ENCODE data around the gene ECM1.

Gene ECM1

GRCh38 chr1:150512846-150513245 is 4.9 kb downstream of the ECM1 start:
- no peak for DNase-seq (ENCODE audit: low spot score)

DNA sequence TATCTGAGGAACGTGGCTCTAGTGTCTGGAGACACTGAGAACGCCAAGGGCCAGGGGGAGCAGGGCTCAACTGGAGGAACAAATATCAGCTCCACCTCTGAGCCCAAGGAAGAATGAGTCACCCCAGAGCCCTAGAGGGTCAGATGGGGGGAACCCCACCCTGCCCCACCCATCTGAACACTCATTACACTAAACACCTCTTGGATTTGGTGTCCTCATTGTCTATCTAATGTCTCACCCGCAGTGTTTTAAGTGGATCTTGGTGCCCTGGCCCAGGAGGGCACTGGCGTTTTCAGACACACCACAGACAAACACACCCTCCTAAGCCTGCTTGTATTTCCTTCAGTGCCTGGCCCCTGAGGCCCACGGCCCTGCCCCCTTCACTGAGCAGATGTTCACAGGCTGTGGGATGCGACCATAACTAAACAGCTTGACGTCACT is 5.5 kb downstream of the ECM1 start:
- no peak for DNase-seq (ENCODE audit: low spot score)

- DNase-seq (ENCODE audit: low spot score), result no peak
These were observed 6.4 kb downstream of the ECM1 start for GRCh38 chr1:150514260-150514659.

GRCh38 chr1:150514913-150515327 is 7.0 kb downstream of the ECM1 start:
- DNase-seq (ENCODE audit: low spot score), result no peak

DNA sequence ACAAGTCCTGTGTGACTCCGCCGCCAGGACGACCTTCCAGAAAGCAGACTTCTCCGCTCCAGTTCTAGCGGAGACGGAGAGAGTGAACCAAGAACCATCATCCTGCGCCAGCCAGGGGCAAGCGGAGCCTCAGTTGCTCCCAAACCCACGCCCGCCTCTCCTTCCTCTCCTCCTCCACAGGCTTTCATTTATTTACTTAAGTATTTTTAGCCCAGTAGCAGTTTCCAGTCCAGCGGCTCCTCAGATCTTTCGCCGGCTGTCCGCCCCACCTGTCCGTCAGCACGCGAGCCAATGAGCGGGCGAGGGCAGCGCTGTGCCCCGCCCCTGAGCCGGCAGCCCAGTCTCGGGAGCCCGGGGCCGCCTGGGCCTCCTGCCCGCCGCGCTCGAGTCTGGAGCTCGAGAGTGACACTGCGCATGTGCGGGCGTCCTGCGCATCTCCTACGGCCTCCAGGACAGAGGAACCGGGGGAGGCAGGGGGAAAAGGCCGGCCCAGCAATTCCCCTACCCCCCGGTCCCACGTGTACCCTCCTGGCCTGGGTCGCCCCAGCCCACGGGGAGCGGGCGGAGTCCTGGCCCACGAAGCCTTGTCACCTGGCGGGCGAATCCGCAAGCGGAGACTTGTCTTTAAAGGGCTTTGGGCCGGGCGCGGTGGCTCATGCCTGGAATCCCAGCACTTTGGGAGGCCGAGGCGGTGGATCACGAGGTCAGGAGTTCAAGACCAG is 7.6 kb downstream of the ECM1 start, which contains the start of gene FALEC:
TSS of gene FALEC (plus strand) at position 425 of the 722 bp plus-strand sequence.
- peak; percentile 96 for DNase-seq (ENCODE audit: low spot score)

- DNase-seq (ENCODE audit: low spot score), result peak; percentile 14
These were observed 8.2 kb downstream of the ECM1 start for GRCh38 chr1:150516050-150516591.

- DNase-seq (ENCODE audit: low spot score), result peak; percentile 37
These were observed 8.7 kb downstream of the ECM1 start for GRCh38 chr1:150516616-150517015.

- DNase-seq (ENCODE audit: low spot score), result no peak
These were observed 13.5 kb downstream of the ECM1 start for GRCh38 chr1:150521196-150521968.

GRCh38 chr1:150525348-150525747 is 17.4 kb downstream of the ECM1 start:
- no peak for DNase-seq (ENCODE audit: low spot score)

DNA sequence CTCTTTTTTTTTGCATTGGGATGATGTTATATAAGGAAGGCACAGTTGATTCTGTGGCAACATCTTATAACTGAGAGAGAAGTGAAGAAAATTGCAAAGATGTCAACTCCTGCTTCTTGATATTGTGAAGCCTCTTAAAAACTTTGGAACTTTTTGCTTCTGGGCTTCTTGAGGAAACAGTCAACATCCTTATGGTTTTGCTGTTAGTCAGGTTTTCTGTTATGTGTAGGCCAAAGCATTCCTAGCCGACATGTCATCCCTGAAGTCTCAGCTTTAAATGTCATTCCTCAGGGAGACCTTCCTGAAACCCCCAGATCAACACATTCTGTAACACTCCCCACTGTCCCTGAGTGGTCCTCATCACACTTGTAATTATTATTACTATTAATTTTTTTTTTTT is 20.3 kb downstream of the ECM1 start:
- DNase-seq (ENCODE audit: low spot score), result no peak

- no peak for DNase-seq (ENCODE audit: low spot score)
These were observed 21.1 kb downstream of the ECM1 start for GRCh38 chr1:150529017-150529416.

DNA sequence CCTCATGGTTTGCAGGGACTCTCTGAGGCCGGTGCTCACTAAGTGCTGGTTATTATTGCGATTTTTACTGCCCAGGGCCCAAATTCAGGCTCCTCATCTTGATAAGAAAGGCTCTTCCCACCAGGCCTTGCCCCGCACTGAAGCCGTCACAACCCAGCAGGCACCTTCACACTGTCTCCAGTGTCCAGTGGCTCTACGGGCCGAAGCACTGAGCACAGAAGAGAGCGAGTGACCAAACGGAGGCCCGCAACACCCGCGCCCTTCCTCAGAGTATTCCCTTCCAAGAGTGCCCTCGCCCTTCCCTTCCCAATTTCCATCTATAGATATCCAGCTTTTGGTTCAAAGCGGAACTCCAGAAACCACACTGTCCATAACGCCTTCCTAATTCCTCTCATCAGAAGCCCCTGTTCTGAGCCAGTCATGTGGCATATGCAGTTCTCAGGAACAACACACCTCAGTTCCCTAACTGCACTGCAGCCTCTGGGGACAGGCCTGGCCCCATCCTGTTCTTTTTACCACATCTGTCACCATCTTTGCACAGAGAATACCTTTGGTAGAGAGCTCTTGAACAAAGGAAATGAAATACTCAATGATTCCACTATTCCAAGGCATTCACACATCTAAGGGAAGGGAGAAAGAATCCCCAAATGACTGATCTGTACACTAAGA is 22.7 kb downstream of the ECM1 start:
- DNase-seq (ENCODE audit: low spot score), result no peak

DNA sequence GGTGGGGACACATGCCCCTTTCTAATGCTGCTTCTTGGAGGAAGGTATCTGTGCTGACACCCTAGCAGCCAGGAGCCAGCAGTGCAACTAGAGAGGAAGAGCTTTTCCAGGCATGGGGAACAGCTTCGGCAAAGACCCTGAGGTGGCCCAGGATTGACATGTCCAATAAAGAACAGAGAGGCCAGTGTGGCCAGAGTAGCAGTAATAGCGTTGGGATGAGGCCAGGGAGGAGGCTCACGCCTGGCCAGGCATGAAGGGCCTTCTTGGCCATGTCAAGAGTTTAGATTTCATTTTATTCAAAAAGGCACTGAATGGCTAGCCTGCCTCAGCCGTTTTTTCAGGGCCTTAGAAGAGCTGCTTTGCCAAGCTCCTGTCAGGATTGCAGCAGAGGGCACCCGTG is 25.0 kb downstream of the ECM1 start:
- DNase-seq (ENCODE audit: low spot score), result no peak

GRCh38 chr1:150534002-150534401 is 26.1 kb downstream of the ECM1 start:
- no peak for DNase-seq (ENCODE audit: low spot score)

GRCh38 chr1:150535511-150536287 is 27.8 kb downstream of the ECM1 start:
- no peak for DNase-seq (ENCODE audit: low spot score)

- DNase-seq (ENCODE audit: low spot score), result no peak
These were observed 29.2 kb downstream of the ECM1 start for GRCh38 chr1:150536836-150537731.

- no peak for DNase-seq (ENCODE audit: low spot score)
These were observed 30.1 kb downstream of the ECM1 start for GRCh38 chr1:150537732-150538684.

GRCh38 chr1:150543500-150544143 is 35.7 kb downstream of the ECM1 start:
- DNase-seq (ENCODE audit: low spot score), result no peak

DNA sequence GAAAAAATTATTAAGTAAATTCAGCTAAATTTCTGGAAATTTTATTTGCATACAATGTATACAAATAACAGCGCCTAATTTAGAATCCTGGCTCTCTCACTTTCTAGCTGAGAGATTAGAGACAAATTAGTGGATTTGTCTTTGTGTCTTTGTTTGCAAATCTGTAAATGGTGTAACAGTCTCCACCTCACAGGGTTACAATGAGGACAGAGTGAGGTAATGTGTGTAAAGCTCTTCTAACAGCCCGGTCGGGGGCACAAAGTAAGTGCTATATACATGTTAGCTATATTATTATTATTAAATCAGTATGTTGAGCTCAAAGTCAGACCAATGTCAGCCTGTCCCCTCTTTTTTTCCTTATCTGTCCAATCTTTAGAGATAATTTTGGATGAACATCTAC is 36.3 kb downstream of the ECM1 start:
- DNase-seq (ENCODE audit: low spot score), result no peak
